ENCODE measurements around the gene TMEM72. TPM values are rescaled to one million over a fixed set of nuclear protein-coding genes. Genes with fewer than 3 reads are reported as not detected.

Gene TMEM72
- total and polyA plus RNA-seq, 3 experiments from 2014 or later = not detected

DNA sequence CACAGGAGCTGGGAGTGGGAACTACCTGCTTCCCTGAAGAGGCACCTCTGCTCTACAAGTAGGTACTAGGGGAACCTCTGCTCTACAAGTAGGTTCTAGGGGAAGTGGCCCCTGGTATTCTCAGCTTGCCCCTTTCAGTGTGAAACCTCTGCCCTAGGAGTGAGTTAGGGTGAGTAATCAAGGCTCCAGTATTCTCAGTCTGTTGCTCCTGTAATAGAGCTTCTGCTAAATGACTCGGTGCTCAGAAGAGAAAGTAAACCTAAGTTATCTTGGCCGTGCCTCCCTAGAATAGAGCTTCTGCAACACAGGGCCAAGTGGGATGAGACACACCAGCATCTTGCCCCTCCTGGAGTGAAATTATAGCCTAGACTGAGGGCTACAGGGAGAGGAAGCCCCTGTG, 35.1 kb downstream of the TMEM72 start:
- Mint-ChIP-seq H3K27ac (no peak overlapping the region), H3K4me1 (no peaks in the 10 kb centered on the region), H3K36me3 (peaks cover 2 to 8% (median 4%) of the 10 kb centered on the region in 3 donors), H3K9me3 (peaks cover 20 to 27% (median 22%) of the 10 kb centered on the region in 5 donors), H3K27me3 (peaks cover 7 to 25% of the 10 kb centered on the region in 2 donors), H3K4me3 (no peak overlapping the region)
- H3K4me3 ChIP-seq (ENCODE audit: low read length) = no peak overlapping the region
- no peak overlapping the region for H3K27ac ChIP-seq (ENCODE audit: low read depth, low read length)
- no peaks in the 10 kb centered on the region for H3K4me1 ChIP-seq (ENCODE audit: insufficient read depth, low read length)
- no peaks in the 10 kb centered on the region for H3K36me3 ChIP-seq (ENCODE audit: insufficient read depth, low read length)
- H3K27me3 ChIP-seq (ENCODE audit: insufficient read depth, low read length, poor library complexity, severe bottlenecking) = no peaks in the 10 kb centered on the region
- DNase-seq = no peak
- ChIA-PET POLR2A (no interaction called here), CTCF (interaction anchor here (2.8 kb wide), 1 partner anchor 14 kb away, joined by 13 read pairs; no protein-coding TSS in a partner anchor)
- peaks cover 4% of the 10 kb centered on the region for H3K9me3 ChIP-seq (ENCODE audit: low read length)

DNA sequence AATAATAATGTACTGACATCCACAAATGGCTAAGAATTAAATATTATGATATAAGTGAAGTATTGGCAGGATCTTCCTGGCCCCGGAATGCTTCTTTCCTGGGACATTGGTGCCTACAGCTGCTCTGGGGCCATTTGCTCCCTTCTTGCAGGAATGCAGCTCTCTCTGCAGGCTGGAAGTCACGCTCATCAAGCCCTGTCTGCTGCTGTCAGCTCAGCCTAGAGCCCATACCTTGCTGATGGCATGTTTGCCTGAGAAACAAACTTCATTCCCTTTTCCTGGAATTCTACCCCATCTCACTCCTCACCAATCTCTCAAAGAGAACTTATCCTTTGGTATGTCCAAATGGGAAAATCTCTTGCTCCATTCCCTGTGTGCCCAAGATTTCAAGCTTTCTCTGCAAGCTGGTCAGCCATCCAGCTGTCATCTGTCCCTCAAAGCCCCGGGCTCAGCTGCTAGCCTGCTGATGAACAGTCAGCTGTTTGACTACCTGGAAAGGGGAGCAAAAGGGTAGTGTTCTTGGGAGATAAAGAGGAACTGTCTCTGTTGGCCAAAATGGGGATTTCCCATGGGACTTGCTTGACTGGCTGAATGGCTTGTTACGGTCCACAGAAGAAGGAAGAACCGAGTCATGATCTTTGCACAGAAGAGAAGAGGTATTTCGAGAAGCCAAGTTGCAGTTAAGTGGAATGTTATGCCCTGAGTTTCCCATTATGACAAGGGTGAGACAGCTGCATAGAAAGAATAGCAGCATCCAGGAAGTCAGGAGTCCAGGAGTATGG, 36.4 kb downstream of the TMEM72 start:
- Mint-ChIP-seq H3K36me3 (peaks cover 2 to 7% (median 6%) of the 10 kb centered on the region in 3 donors), H3K9me3 (peaks cover 17 to 22% (median 20%) of the 10 kb centered on the region in 5 donors), H3K4me3 (no peak overlapping the region), H3K27me3 (peaks cover 4 to 15% of the 10 kb centered on the region in 2 donors), H3K27ac (no peak overlapping the region), H3K4me1 (no peaks in the 10 kb centered on the region)
- Histone ChIP-seq H3K36me3 (ENCODE audit: insufficient read depth, low read length) (no peaks in the 10 kb centered on the region), H3K4me3 (ENCODE audit: low read length) (no peak overlapping the region), H3K9me3 (ENCODE audit: low read length) (peaks cover 4% of the 10 kb centered on the region), H3K4me1 (ENCODE audit: insufficient read depth, low read length) (no peaks in the 10 kb centered on the region), H3K27ac (ENCODE audit: low read depth, low read length) (no peak overlapping the region), H3K27me3 (ENCODE audit: insufficient read depth, low read length, poor library complexity, severe bottlenecking) (no peaks in the 10 kb centered on the region)
- DNase-seq = no peak
- ChIA-PET CTCF (interaction anchor here (2.8 kb wide), 1 partner anchor 15 kb away, joined by 13 read pairs; no protein-coding TSS in a partner anchor), POLR2A (no interaction called here)

DNA sequence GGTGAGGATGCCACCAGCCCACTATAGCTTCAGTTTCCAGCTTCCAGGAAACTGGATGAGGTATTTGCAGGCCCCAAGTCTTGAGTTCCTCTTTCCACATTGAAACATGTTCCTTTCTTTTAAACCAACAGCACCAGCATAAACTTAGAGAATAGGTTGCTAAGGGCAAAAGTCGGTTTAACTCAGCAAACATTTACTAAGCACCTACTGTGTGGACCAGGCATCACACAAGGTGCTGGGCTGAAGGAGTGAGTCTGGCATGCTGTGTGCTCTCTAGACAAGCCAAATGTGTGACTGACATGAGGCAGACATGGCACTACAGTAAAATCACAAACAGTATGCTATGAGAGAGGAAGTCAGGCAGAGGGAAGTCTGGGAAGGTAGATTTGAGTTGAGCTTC, 37.5 kb downstream of the TMEM72 start:
- POLR2A ChIA-PET = no interaction called here
- H3K27me3 Mint-ChIP-seq = peaks cover 0 to 9% of the 10 kb centered on the region in 2 donors
- H3K36me3 Mint-ChIP-seq = peaks cover 4 to 9% (median 6%) of the 10 kb centered on the region in 3 donors

DNA sequence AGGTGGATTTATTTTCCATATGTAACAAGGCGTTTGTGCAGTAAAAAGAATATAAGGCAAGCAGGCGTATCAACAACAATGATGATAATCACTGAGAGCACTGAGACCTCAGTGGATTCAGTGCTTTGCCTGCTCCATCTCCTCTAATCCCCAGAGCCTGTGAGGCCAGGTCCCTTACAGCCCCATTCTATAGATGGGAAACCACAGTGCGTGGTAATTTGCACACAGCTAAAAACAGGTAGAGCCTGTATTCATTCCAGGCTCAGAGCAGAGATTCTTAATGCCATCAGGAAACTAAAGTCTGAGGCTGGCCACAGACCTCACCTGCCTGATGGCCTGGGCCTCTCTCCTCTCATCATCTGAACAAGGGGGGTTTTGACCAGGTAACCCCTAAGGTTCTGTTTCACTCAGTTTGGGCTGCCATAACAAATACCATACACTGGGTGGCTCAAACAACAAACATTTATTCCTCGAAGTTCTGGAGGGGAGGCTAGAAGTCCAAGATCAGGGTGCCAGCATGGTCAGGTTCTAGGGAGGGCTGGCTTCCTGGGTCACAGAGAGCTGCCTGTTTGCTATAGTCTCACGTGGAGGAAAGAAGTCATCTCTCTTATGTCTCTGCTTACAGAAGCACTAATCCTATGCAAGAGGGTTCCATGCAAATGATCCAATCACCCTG, 38.1 kb downstream of the TMEM72 start:
- CTCF ChIA-PET = interaction anchor here (1.3 to 2.5 kb wide), 2 partner anchors 16 to 17 kb away, joined by 4 to 8 read pairs; no protein-coding TSS in a partner anchor
- no peak overlapping the region for H3K4me3 Mint-ChIP-seq

More for the DNA sequence above, 37.5 kb downstream of the TMEM72 start:
- no peak for DNase-seq
- H3K4me3 ChIP-seq (ENCODE audit: low read length) = no peak overlapping the region
- peaks cover 4% of the 10 kb centered on the region for H3K9me3 ChIP-seq (ENCODE audit: low read length)
- Mint-ChIP-seq H3K9me3 (peaks cover 12 to 17% (median 14%) of the 10 kb centered on the region in 5 donors), H3K4me3 (no peak overlapping the region), H3K4me1 (no peaks in the 10 kb centered on the region), H3K27ac (no peak overlapping the region)
- H3K36me3 ChIP-seq (ENCODE audit: insufficient read depth, low read length) = no peaks in the 10 kb centered on the region
- H3K27ac ChIP-seq (ENCODE audit: low read depth, low read length) = no peak overlapping the region
- CTCF ChIA-PET = interaction anchor here (2.5 kb wide), 1 partner anchor 16 kb away, joined by 8 read pairs; no protein-coding TSS in a partner anchor
- no peaks in the 10 kb centered on the region for H3K27me3 ChIP-seq (ENCODE audit: insufficient read depth, low read length, poor library complexity, severe bottlenecking)
- no peaks in the 10 kb centered on the region for H3K4me1 ChIP-seq (ENCODE audit: insufficient read depth, low read length)

DNA sequence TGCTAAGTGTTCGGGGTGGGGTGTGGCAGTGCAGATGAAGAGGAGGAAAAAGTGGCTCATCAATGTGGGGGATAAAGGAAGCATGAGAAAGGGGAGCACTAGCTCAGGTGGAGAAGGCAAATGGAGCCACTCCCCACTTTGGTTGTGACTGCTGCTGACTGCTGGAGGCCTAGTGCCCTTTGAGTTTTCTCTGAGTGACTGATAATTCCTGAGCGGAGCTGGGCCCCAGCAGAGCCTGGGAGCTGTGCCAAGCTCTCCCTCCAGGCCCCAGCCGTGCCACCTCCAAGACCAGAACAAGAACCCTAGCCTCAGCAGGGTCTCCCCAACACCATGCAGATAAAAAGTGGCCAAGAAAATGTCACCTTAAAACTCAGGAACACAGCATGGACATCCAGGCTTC, 38.8 kb downstream of the TMEM72 start:
- no peak for DNase-seq
- Mint-ChIP-seq H3K27ac (no peak overlapping the region), H3K4me1 (peaks cover 3 to 7% (median 7%) of the 10 kb centered on the region in 3 donors), H3K4me3 (no peak overlapping the region), H3K36me3 (peaks cover 4 to 10% (median 8%) of the 10 kb centered on the region in 3 donors), H3K9me3 (peaks cover 3 to 8% (median 4%) of the 10 kb centered on the region in 5 donors), H3K27me3 (peaks cover 0 to 7% of the 10 kb centered on the region in 2 donors)
- ChIA-PET POLR2A (no interaction called here), CTCF (interaction anchor here (1.3 to 2.5 kb wide), 2 partner anchors 16 to 17 kb away, joined by 4 to 8 read pairs; no protein-coding TSS in a partner anchor)
- H3K9me3 ChIP-seq (ENCODE audit: low read length) = no peaks in the 10 kb centered on the region
- no peak overlapping the region for H3K4me3 ChIP-seq (ENCODE audit: low read length)
- H3K27ac ChIP-seq (ENCODE audit: low read depth, low read length) = no peak overlapping the region
- H3K4me1 ChIP-seq (ENCODE audit: insufficient read depth, low read length) = no peaks in the 10 kb centered on the region
- no peaks in the 10 kb centered on the region for H3K27me3 ChIP-seq (ENCODE audit: insufficient read depth, low read length, poor library complexity, severe bottlenecking)
- H3K36me3 ChIP-seq (ENCODE audit: insufficient read depth, low read length) = no peaks in the 10 kb centered on the region

More for the DNA sequence above, 38.1 kb downstream of the TMEM72 start:
- Histone ChIP-seq H3K9me3 (ENCODE audit: low read length) (peaks cover 2% of the 10 kb centered on the region), H3K27me3 (ENCODE audit: insufficient read depth, low read length, poor library complexity, severe bottlenecking) (no peaks in the 10 kb centered on the region), H3K36me3 (ENCODE audit: insufficient read depth, low read length) (no peaks in the 10 kb centered on the region), H3K27ac (ENCODE audit: low read depth, low read length) (no peak overlapping the region), H3K4me1 (ENCODE audit: insufficient read depth, low read length) (no peaks in the 10 kb centered on the region), H3K4me3 (ENCODE audit: low read length) (no peak overlapping the region)
- Mint-ChIP-seq H3K27me3 (peaks cover 0 to 9% of the 10 kb centered on the region in 2 donors), H3K4me1 (peaks cover 0 to 5% (median under 1%) of the 10 kb centered on the region in 3 donors), H3K27ac (no peak overlapping the region), H3K9me3 (peaks cover 9 to 13% (median 9%) of the 10 kb centered on the region in 5 donors), H3K36me3 (peaks cover 4 to 10% (median 6%) of the 10 kb centered on the region in 3 donors)
- POLR2A ChIA-PET = no interaction called here
- DNase-seq = no peak

DNA sequence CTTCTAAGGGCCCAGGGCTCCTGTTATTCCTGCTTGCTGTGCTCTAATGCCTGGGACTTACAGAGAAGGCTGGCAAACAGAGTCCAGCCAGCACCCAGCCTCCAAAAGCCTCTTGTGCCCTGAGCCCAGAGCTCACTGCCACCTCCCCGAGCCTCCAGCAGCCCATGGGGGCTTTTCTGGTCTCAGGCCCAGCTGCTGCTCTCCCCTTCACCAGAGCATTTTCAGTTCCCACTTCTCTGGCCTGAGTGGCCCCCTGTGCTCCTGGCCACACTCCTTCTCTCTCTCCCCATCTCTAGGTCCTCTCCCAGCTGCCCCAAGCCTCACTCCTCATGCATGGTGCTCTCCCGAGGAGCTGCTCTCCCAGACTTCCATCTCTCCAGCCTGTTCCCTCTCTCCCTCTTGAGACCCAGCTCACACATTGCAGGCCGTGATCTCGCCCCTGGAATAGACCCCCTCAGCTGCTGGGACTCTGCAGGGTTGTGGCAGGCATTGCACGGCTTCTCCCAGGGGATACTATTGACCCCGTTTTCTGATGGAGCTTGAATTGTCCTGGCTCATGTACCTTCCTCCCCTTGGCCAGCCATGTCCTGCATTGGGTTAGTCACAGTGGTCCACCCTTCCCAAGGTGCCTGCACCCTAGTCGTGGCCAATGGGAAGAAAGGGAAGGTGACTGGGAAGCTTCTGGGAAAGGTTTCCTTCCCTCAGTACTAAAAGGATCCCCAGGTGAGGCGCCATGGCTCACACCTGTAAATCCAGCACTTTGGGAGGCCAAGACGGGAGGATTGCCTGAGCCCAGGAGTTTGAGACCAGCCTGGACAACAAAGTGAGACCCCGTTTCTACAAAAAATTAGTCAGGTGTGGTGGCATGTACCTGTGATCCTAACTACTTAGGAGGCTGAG, 39.4 kb downstream of the TMEM72 start:
- H3K36me3 Mint-ChIP-seq = peaks cover 0 to 10% (median 8%) of the 10 kb centered on the region in 3 donors
- DNase-seq = no peak
- no peak overlapping the region for H3K27ac ChIP-seq (ENCODE audit: low read depth, low read length)
- ChIA-PET POLR2A (no interaction called here), CTCF (interaction anchor here (1.3 to 2.5 kb wide), 2 partner anchors 16 to 18 kb away, joined by 4 to 8 read pairs; no protein-coding TSS in a partner anchor)
- H3K36me3 ChIP-seq (ENCODE audit: insufficient read depth, low read length) = no peaks in the 10 kb centered on the region
- peaks cover 4 to 9% (median 8%) of the 10 kb centered on the region in 3 donors for H3K4me1 Mint-ChIP-seq
- no peak overlapping the region for H3K4me3 ChIP-seq (ENCODE audit: low read length)
- no peaks in the 10 kb centered on the region for H3K9me3 ChIP-seq (ENCODE audit: low read length)
- H3K27me3 Mint-ChIP-seq = peaks cover 0 to 3% of the 10 kb centered on the region in 2 donors
- H3K9me3 Mint-ChIP-seq = peaks cover 0 to 3% (median 0%) of the 10 kb centered on the region in 5 donors
- H3K4me1 ChIP-seq (ENCODE audit: insufficient read depth, low read length) = no peaks in the 10 kb centered on the region
- H3K27me3 ChIP-seq (ENCODE audit: insufficient read depth, low read length, poor library complexity, severe bottlenecking) = no peaks in the 10 kb centered on the region
- no peak overlapping the region for H3K4me3 Mint-ChIP-seq
- H3K27ac Mint-ChIP-seq = peak overlapping the region in 1 of 8 donors; percentile 80

DNA sequence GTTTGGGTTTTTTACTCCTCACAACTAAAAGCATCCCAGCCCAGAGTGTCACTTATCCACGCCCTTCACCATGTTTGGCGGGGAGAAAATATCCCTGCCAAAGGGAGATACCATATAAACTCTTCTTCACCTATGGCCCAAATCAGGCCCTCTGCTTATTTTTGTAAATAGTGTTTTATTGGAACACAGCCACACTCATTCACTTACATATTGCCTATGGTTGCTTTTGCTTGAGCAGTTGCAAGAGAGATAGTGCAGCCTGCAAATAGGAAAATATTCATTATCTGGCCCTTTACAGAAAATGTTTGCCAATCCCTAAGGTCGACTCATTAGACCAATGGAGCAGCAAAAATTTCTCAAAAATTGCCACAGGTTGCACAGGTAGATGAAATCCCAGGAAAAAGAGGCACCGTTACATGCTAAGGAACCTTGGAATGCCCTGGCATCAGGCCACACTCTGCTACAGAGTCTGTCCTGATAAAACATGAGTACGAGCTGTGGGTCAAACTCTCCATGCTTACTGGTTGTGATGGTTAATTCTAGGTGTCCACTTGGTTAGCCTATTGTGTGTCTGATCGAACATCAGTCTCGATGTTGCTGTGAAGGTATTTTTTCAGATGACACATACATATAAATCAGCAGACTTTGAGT, 40.6 kb downstream of the TMEM72 start:
- no peak for DNase-seq
- peak overlapping the region in 1 of 8 donors; percentile 21 for H3K27ac Mint-ChIP-seq
- H3K9me3 ChIP-seq (ENCODE audit: low read length) = no peaks in the 10 kb centered on the region
- no peak overlapping the region for H3K4me3 ChIP-seq (ENCODE audit: low read length)
- peaks cover 0 to 18% (median 13%) of the 10 kb centered on the region in 3 donors for H3K36me3 Mint-ChIP-seq
- H3K9me3 Mint-ChIP-seq = no peaks in the 10 kb centered on the region
- H3K27me3 ChIP-seq (ENCODE audit: insufficient read depth, low read length, poor library complexity, severe bottlenecking) = no peaks in the 10 kb centered on the region
- no peak overlapping the region for H3K27ac ChIP-seq (ENCODE audit: low read depth, low read length)
- H3K4me3 Mint-ChIP-seq = no peak overlapping the region
- no peaks in the 10 kb centered on the region for H3K4me1 ChIP-seq (ENCODE audit: insufficient read depth, low read length)
- ChIA-PET CTCF (interaction anchor here (0.7 to 3.0 kb wide), 2 partner anchors 17 to 19 kb away, joined by 3 to 10 read pairs; no protein-coding TSS in a partner anchor), POLR2A (no interaction called here)
- H3K36me3 ChIP-seq (ENCODE audit: insufficient read depth, low read length) = no peaks in the 10 kb centered on the region
- peaks cover 9 to 18% (median 15%) of the 10 kb centered on the region in 3 donors for H3K4me1 Mint-ChIP-seq
- H3K27me3 Mint-ChIP-seq = no peaks in the 10 kb centered on the region
